HG03025 (cell line): ENCODE results near the gene IFI27L2.
A peak's percentile ranks its signal among the peaks of the same experiment; 100 is the strongest.
"Not testable (repeated sequence)": the region's sequence is repeated elsewhere in the genome, so short reads cannot be mapped to it uniquely, and the experiment has no call there.

ENCODE experiments used
- ATAC-seq: cut with Tn5 transposase; IDR thresholded peaks from one replicate; pipeline ENCODE4 v1.9.1; 2021; ENCODE audit warnings: mild to moderate bottlenecking, moderate library complexity; ENCODE audit not compliant: unreplicated experiment, low FRiP score

IFI27L2 gene, protein sequence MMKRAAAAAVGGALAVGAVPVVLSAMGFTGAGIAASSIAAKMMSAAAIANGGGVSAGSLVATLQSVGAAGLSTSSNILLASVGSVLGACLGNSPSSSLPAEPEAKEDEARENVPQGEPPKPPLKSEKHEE

GRCh38 chr14:94129111-94129757, at the start of gene IFI27L2:
Gene IFI27L2 (minus strand): TSS chr14:94129604. CDS start chr14:94129564, 40 bp downstream.
- peak; percentile 92 for ATAC-seq

GRCh38 chr14:94177806-94178205, 48.4 kb upstream of the IFI27L2 start:
- ATAC-seq, result no peak

DNA sequence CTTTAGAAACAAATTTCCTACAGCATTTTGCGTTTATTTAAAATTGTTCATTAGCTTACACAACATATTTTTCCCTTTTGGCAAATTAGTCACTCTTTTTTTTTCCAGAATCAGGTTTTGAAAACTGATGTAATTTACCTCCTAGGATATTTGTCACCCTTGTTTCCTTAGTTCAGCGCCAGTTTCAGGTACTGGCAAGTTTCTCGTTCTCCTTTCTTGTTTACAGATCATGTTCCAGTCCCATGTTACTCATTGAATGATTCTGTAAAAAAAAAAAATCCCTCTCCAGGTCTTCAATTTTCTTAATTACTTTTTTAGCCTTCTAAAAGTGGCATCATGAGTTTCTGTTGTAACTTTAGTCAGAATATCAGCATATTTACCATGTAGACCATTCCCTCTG, 47.4 kb upstream of the IFI27L2 start:
- ATAC-seq, result no peak

- ATAC-seq, result no peak
These were observed 46.3 kb upstream of the IFI27L2 start for GRCh38 chr14:94175747-94176146.

DNA sequence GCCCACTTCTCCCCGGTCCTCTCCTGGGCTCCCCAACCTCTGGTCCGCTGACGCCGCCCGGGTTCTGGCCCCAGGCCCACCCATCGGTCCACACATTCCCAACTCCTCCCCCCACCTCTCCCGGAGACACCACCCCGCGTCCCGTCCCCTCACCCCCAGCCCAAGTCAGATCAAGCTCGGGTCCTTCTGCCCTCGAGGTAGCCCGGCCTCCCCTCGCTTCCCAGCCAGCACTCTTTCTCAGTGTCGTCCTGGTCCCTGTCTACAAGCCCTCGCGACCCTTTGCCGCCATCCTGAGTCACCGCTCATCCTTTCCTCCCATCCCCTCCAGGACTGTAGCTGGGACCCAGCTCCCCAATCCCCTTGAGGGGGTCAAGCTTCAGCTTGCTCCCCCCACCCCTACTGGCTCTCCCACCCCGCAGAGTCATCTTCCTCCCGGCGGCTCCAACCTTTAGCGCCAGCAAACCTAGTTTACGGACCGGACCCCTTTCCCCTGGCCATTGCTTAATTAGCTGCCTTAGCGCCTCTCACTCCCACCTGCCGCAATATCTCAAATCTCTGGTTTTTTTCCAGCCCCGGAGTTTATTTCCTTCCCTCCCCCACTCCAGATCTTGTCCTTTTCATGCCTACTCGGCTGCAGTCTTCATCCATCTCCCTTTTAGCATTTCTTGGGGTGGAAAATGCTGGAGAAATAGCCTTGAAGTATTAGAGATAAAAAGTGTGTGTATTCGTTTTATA, 45.8 kb upstream of the IFI27L2 start:
- no peak for ATAC-seq

DNA sequence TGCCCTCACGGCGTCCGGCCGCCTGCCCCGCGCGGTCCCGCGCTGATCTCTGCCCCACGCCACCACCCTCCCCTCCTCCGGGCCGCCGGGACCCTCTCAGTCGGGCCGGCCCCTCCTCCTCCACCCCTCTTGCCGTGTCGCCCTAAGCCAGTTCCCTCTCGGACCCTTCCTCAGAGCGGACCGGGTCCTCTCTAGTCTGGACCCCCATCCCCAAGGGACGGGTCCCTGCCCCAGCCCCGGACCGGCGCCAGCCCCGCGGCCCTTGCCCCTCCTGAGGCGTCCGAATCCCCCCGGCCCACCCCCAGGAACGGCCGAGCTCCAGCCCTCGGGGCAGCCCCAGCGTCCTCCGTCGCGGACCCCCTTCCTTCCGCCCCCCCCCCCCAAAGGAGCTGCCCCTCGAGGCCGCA, 45.2 kb upstream of the IFI27L2 start:
- ATAC-seq, result no peak

DNA sequence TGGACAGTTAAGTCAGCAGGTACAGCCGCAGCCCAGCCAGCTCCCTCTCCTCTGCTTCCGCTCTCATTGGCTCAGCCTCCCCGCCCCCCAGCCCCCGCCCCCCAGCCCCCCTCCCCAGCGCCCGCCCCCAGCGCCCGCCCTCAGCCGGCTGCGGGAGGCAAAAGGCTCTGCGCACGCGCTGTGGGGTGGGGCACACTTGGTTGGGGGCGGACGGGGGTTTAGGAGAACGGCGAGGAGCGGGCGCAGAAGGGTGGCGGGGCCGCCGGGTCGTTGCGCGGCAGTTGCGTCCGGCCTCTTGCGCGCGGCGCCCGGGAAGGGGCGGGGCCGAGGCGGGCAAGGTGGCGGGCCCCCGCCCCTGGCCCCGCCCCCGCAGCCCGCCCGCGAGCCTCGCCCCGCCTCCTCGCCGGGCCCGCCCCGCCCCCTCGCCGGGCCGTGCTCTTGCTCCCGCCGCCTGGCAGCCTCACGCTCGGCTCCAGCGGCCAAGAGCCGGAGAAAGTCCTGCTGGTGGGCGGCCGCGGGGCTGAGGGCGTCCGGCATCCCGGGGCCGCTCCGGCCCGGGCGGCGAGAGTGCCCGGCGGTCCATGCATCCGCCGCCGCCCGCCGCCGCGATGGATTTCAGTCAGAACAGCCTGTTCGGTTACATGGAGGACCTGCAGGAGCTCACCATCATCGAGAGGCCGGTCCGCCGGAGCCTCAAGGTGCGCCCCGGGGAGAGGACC, 44.6 kb upstream of the IFI27L2 start, which contains the start of gene PPP4R4:
PPP4R4 (plus strand) TSS at position 438 of the 719 bp plus-strand sequence; CDS start at position 582, 144 bp downstream.
- ATAC-seq, result peak; percentile 79

- no peak for ATAC-seq
These were observed 44.1 kb upstream of the IFI27L2 start for GRCh38 chr14:94173471-94173884.

DNA sequence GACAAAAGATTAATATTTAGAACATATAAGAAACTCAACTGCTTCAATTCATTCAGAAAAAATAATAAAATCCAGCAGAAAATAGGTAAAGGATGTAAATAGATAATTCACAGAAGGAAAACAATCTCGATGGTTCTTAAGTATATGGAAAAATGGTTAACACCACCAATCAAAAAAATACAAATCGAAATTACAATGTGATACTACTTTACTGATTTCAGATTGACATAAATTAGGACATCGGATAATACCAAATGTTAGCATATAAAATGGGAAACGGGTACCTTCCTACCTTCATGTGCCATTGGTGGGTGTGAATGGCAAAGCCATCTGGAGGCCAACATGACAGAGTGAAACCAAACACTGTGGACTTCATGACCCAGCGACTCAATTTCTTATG, 43.1 kb upstream of the IFI27L2 start:
- ATAC-seq, result no peak

GRCh38 chr14:94171208-94171607, 41.8 kb upstream of the IFI27L2 start:
- no peak for ATAC-seq

- no peak for ATAC-seq
These were observed 40.7 kb upstream of the IFI27L2 start for GRCh38 chr14:94170136-94170535.

GRCh38 chr14:94165744-94166143, 36.3 kb upstream of the IFI27L2 start:
- ATAC-seq, result no peak

- no peak for ATAC-seq
These were observed 35.5 kb upstream of the IFI27L2 start for GRCh38 chr14:94164685-94165431.

- no peak for ATAC-seq
These were observed 34.4 kb upstream of the IFI27L2 start for GRCh38 chr14:94163796-94164195.

- ATAC-seq, result no peak
These were observed 33.1 kb upstream of the IFI27L2 start for GRCh38 chr14:94162466-94162865.

DNA sequence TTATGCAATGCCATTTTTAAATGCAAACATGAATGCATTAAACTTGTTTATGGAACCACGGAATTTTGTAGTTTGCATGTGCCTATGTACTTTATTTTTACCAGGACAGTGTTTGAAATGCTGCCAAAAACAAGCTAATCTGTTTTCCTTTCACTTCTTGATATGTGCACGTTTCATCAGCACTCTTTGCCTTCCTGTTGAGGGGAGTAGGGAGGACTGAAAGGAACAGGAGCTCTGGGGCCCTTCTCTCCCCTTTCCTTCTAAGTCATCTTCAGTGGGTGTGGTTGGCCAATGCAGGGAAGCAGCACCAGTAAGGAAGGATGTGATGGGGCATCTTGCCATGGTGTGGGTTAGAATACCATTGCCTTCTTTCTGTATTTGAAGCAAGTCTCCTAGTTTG, 32.6 kb upstream of the IFI27L2 start:
- ATAC-seq, result no peak

DNA sequence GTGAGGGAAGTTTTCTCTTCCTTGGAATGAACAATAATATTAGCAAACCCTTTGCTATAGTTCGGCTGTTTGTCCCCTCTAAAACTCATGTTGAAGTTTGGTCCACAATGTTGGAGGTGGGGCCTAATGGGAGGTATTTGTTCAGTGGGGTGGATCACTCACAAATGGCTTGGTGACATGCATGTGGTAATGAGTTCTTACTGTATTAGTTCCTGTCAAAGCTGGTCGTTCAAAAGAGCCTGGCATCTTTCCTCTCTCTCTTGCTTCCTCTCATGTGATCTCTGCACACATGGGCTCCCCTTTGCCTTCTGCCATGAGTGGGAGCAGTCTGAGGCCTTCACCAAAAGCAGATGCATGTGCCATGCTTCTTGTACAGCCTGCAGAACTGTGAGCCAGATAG, 31.7 kb upstream of the IFI27L2 start:
- ATAC-seq, result no peak

- ATAC-seq, result no peak
These were observed 29.0 kb upstream of the IFI27L2 start for GRCh38 chr14:94158239-94158883.

- no peak for ATAC-seq
These were observed 27.8 kb upstream of the IFI27L2 start for GRCh38 chr14:94157197-94157596.

GRCh38 chr14:94156143-94156542, 26.7 kb upstream of the IFI27L2 start:
- ATAC-seq, result not testable (repeated sequence)
